NCI-H748 treated with DMSO at 0.1 percent for 48 hours (cell line): ENCODE data around the gene LRP5.
"Not testable (repeated sequence)": the region's sequence is repeated elsewhere in the genome, so short reads cannot be mapped to it uniquely, and the experiment has no call there.

Experiments
- DNase-seq: peaks from one replicate; lab custom pipeline; 2025; lab: John Stamatoyannopoulos, UW

The LRP5 gene

GRCh38 chr11:68469122-68469521 lies 156.7 kb downstream of the LRP5 start:
- no peak for DNase-seq

- DNase-seq, result no peak
Observed at GRCh38 chr11:68469642-68470041, 157.3 kb downstream of the LRP5 start.

- DNase-seq, result no peak
Observed at GRCh38 chr11:68470304-68470811, 158.0 kb downstream of the LRP5 start.

GRCh38 chr11:68471360-68472340 lies 159.3 kb downstream of the LRP5 start:
- no peak for DNase-seq

GRCh38 chr11:68472778-68473177 lies 160.4 kb downstream of the LRP5 start:
- no peak for DNase-seq

- DNase-seq, result no peak
Observed at GRCh38 chr11:68473693-68474092, 161.3 kb downstream of the LRP5 start.

GRCh38 chr11:68475626-68476025 lies 163.2 kb downstream of the LRP5 start:
- DNase-seq, result not testable (repeated sequence)

GRCh38 chr11:68479390-68479789 lies 167.0 kb downstream of the LRP5 start:
- DNase-seq, result no peak

- DNase-seq, result no peak
Observed at GRCh38 chr11:68480193-68480592, 167.8 kb downstream of the LRP5 start.

- no peak for DNase-seq
Observed at GRCh38 chr11:68480852-68481510, 168.6 kb downstream of the LRP5 start.

- DNase-seq, result no peak
Observed at GRCh38 chr11:68481579-68482240, 169.3 kb downstream of the LRP5 start.

- no peak for DNase-seq
Observed at GRCh38 chr11:68488623-68489022, 176.2 kb downstream of the LRP5 start.

GRCh38 chr11:68495220-68495729 lies 182.9 kb downstream of the LRP5 start:
- no peak for DNase-seq

GRCh38 chr11:68495872-68496271 lies 183.5 kb downstream of the LRP5 start:
- DNase-seq, result no peak

- DNase-seq, result no peak
Observed at GRCh38 chr11:68497761-68498160, 185.4 kb downstream of the LRP5 start.

- DNase-seq, result no peak
Observed at GRCh38 chr11:68498321-68498720, 185.9 kb downstream of the LRP5 start.
